Activated naive CD8-positive, alpha-beta T cell (primary cell): ENCODE results near the gene AMZ2.
A peak's percentile ranks its signal among the peaks of the same experiment; 100 is the strongest.
"Not testable (repeated sequence)": the region's sequence is repeated elsewhere in the genome, so short reads cannot be mapped to it uniquely, and the experiment has no call there.

Source experiments
- H3K27ac Mint-ChIP-seq: one replicate; pipeline ENCODE4 v1.8.0; 2021; ENCODE audit warnings: mixed read lengths
- H3K27me3 Mint-ChIP-seq: one replicate; pipeline ENCODE4 v1.8.0; 2021; ENCODE audit warnings: mixed read lengths
- H3K36me3 Mint-ChIP-seq: one replicate; pipeline ENCODE4 v1.8.0; 2021; ENCODE audit warnings: mixed read lengths
- H3K4me1 Mint-ChIP-seq: one replicate; pipeline ENCODE4 v1.8.0; 2021; ENCODE audit warnings: low read depth, mixed read lengths
- H3K4me3 Mint-ChIP-seq: one replicate; pipeline ENCODE4 v1.8.0; 2021; ENCODE audit warnings: mild to moderate bottlenecking, mixed read lengths
- H3K9me3 Mint-ChIP-seq: one replicate; pipeline ENCODE4 v1.8.0; 2021; ENCODE audit warnings: low read depth, mixed read lengths

Gene AMZ2

DNA sequence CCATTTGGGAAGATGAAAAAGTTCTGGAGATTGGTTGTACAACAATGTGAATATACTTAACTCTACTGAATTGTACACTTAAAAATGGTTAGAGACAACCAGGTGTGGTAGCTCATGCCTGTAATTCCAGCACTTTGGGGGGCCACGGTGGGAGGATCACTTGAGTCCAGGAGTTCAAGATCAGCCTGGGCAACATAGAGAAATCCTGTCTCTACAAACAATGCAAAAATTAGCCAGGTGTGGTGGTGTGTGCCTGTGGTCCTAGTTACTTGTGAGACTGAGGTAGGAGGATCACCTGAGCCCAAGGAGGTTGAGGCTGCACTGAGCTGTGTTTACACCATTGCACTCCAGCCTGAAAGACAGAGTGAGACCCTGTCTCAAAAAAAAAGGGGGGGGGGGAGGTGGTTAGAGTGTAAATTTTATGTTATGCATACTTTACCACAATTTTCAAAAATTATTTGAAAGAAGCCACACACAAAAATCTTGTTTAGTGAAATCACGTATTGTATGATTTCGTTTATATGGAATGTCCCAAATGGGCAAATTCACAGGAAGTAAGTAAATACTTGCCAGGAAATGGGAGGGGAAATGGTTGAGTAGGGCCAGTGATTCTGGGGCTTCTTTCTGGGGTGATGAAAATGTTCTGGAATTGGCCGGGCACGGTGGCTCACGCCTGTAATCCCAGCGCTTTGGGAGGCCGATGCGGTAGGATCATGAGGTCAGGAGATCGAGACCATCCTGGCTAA, 37.1 kb upstream of the AMZ2 start:
- H3K27me3 Mint-ChIP-seq, result no peaks in the 10 kb centered on the region
- H3K27ac Mint-ChIP-seq, result no peak overlapping the region
- peaks cover 35% of the 10 kb centered on the region for H3K4me1 Mint-ChIP-seq
- no peak overlapping the region for H3K4me3 Mint-ChIP-seq
- no peaks in the 10 kb centered on the region for H3K9me3 Mint-ChIP-seq
- peaks cover 10% of the 10 kb centered on the region for H3K36me3 Mint-ChIP-seq

DNA sequence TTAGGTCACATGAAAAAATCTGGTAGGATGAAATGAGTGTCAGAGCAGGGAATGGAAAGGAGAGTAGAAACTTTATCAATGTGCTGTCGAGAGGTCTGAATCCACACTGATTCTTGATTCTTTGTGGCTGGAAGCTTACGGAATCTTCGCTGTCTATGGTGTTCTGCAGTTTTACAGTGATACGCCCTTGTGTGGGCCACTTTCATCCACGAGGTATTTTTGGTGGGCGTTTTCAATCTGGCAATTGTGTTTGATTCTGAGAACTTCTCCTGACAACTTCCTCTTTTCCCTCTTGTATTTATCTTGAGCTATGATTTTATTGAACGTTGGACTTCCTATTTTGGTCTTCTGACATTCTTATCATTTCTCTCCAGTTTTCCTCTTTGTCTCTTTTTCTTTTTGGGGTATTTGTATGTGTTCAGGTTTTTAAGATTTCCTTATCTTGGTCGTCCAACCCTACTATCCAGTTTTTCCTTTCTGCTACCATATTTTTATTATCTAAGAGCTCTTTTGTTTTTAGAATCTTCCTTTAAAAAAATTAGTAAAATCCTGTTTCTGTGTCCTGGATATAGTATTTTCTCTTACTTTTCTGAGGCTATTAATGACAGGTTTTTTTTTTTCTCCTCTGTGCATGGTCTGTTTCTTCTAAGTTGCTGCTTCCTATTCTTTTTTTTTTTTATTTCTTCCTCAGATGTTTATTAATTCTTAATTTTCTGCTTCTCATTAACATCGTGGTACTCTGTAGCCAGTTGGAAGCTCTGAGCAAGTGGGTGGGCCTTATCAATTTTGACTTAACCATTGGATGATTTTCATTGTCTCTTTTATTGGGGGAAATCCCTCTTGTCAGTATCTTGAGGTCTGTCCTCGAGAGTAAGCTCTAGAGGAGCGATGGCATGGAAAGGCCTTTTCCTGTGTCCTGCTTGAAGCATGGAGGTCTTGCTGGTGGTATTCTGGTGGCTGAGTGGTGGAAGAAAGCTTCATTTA, 34.1 kb upstream of the AMZ2 start:
- Mint-ChIP-seq H3K27ac (peak overlapping the region; percentile 75), H3K4me1 (peaks cover 22% of the 10 kb centered on the region)
- H3K9me3 Mint-ChIP-seq, H3K36me3 Mint-ChIP-seq, H3K27me3 Mint-ChIP-seq, H3K4me3 Mint-ChIP-seq: not testable (repeated sequence)

DNA sequence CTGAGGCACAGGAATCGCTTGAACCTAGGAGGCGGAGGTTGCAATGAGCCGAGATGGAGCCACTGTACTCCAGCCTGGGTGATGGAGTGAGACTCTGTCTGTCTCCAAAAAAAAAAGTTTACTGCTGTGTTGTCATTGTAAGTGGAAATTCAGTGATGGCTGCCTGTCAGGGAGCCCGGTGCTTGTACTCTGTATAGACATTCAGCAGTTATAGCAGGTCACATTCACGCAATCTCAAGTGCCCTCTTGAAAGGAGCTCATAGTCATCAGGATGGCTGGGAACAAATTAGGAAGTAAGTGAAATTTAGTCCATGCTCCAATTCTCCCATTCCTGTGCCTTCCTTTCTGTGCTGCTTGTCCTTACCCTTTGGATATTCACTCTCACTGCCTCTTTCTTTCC, 32.4 kb upstream of the AMZ2 start:
- not testable (repeated sequence) for H3K4me3 Mint-ChIP-seq, H3K36me3 Mint-ChIP-seq, H3K27me3 Mint-ChIP-seq, H3K9me3 Mint-ChIP-seq, H3K27ac Mint-ChIP-seq
- peaks cover 20% of the 10 kb centered on the region for H3K4me1 Mint-ChIP-seq

DNA sequence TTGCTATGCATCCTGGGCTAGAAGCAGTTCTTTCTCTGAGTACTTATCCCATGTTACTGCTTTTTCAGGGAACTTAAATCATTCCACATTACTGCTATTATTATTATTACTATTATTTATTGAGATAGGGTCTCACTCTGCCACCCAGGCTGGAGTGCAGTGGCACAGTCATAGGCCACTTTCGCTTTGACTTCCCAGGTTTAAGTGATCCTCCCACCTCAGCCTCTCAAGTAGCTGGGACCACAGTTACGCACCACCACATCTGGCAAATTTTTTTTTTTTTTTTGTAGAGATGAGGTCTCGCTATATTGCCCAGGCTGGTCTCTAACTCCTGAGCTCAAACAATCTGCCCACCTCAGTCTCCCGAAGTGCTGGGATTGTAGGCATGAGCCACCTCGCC, 28.4 kb upstream of the AMZ2 start:
- H3K27me3 Mint-ChIP-seq, H3K36me3 Mint-ChIP-seq, H3K4me3 Mint-ChIP-seq, H3K4me1 Mint-ChIP-seq, H3K9me3 Mint-ChIP-seq, H3K27ac Mint-ChIP-seq: not testable (repeated sequence)

DNA sequence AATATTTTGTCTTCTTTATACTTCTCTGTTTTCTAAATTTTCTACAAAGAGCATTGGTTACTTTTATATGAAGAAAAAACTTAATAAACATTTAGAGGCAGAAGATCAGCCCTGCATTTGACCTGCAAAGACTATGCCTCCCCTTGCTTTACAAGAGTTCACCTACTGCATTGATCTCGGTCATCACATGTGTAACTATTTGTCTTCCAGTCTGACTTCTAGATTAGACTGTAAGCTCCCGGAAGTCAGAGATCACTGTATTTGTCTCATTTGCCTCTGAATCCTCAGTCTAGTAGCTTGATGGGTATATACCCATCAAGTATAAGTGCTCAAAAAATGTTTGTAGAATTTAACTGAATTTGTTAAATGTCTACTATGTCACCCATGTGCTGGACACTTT, 27.7 kb upstream of the AMZ2 start:
- not testable (repeated sequence) for H3K36me3 Mint-ChIP-seq, H3K27ac Mint-ChIP-seq, H3K4me3 Mint-ChIP-seq, H3K27me3 Mint-ChIP-seq, H3K4me1 Mint-ChIP-seq, H3K9me3 Mint-ChIP-seq

DNA sequence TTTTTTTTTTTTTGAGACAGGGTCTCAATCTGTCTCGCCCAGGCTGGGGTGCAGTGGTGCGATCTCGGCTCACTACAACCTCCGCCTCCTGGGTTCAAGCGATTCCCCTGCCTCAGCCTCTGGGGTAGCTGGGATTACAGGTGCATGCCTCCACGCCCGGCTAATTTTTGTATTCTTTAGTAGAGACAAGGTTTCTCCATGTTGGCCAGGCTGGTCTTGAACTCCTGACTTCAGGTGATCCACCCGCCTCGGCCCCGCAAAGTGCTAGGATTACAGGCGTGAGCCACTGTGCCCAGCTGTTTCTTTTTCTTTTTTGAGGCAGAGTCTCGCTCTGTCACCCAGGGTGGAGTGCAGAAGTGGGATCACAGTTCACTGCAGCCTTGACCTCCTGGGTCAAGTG, 27.1 kb upstream of the AMZ2 start:
- H3K9me3 Mint-ChIP-seq, H3K4me3 Mint-ChIP-seq, H3K4me1 Mint-ChIP-seq, H3K27ac Mint-ChIP-seq, H3K36me3 Mint-ChIP-seq, H3K27me3 Mint-ChIP-seq: not testable (repeated sequence)

DNA sequence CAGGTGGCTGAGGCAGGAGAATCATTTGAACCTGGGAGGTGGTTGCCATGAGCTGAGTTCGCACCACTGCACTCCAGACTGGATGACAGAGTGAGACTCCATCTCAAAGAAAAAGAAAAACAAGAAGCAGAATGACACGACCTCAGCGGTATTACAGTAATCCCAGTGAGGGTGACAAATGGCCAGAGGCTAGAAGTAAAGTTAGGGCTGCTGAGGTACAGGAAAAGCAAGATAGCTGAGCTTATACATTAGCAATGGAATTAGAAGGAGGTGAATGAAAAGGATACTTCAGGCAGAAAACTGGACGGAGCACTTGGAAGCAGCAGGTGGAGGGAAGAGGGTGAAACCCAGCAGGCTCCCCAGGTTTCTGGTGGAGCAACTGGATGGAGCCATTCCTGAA, 26.1 kb upstream of the AMZ2 start:
- Mint-ChIP-seq H3K27me3 (no peaks in the 10 kb centered on the region), H3K36me3 (no peaks in the 10 kb centered on the region), H3K4me1 (no peaks in the 10 kb centered on the region), H3K9me3 (no peaks in the 10 kb centered on the region), H3K27ac (peak overlapping the region; percentile 41), H3K4me3 (no peak overlapping the region)

DNA sequence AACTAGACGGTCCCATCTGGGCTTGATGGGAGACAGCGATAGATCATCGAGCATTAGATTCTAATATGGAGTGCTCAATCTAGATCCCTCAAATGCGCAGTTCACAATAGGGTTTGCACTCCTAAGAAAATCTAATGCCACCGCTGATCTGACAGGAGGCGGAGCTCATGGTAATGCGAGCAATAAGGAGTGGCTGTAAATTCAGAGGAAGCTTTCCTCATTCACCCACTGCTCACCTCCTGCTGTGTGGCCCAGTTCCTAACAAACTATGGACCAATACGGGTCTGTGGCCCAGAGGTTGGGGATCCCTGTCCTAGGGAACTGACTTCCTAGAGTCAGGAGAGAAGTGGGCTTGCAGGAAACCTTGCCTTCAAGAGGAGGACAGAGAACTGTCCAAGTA, 25.2 kb upstream of the AMZ2 start:
- no peak overlapping the region for H3K4me3 Mint-ChIP-seq
- no peaks in the 10 kb centered on the region for H3K4me1 Mint-ChIP-seq
- H3K9me3 Mint-ChIP-seq, result no peaks in the 10 kb centered on the region
- no peaks in the 10 kb centered on the region for H3K36me3 Mint-ChIP-seq
- H3K27ac Mint-ChIP-seq, result peak overlapping the region; percentile 4
- H3K27me3 Mint-ChIP-seq, result no peaks in the 10 kb centered on the region

DNA sequence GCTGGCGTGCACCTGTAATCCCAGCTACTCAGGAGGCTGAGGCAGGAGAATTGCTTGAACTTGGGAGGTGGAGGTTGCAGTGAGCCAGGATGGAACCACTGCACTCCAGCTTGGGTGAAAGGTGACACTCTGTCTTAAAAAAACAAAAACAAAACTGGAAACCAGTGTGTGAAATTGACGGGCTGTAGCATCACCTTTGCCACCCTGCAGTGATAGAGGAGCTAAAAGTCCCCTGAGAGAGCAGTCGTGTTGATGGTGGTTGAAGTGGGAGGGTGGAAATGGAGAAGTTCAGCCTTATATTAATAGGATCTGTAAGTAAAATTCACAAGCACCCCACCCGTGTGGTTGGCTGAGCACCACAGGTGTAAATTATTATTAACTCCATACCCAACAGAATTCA, 22.8 kb upstream of the AMZ2 start:
- H3K9me3 Mint-ChIP-seq, H3K27ac Mint-ChIP-seq, H3K4me3 Mint-ChIP-seq, H3K4me1 Mint-ChIP-seq, H3K36me3 Mint-ChIP-seq, H3K27me3 Mint-ChIP-seq: not testable (repeated sequence)

DNA sequence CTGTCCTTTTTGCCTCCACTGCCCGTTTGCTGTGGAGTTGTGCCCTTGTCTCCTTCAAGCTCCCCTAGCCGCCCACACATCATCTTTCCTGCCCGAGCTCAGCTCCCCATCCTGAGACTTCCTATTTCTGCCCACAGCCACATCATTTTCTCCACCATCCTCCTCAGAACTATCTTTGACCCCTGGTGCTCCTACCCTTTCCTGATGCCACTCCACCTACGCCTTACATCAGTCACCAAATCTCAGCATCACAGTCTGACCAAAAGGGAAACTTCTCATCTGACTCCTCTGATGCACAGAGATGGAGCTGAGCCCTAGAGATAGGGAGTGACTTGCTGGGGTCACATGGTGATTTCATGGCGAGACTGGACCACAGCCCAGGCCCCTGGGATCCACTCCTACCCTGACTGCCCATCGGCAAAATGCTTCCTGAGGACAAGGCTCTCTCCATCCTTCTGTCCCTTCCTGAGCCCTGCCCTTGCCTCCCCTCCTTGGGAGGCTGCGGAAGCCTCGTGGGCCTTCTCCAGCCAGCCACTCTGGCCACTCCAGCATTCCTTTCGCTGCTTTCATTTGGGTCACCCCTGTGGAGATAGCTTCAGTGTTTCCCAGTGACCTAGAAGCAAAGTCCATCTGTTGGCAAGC, 19.7 kb upstream of the AMZ2 start:
- H3K36me3 Mint-ChIP-seq, H3K9me3 Mint-ChIP-seq, H3K4me1 Mint-ChIP-seq, H3K27me3 Mint-ChIP-seq, H3K4me3 Mint-ChIP-seq: not testable (repeated sequence)
- H3K27ac Mint-ChIP-seq, result peak overlapping the region; percentile 58

DNA sequence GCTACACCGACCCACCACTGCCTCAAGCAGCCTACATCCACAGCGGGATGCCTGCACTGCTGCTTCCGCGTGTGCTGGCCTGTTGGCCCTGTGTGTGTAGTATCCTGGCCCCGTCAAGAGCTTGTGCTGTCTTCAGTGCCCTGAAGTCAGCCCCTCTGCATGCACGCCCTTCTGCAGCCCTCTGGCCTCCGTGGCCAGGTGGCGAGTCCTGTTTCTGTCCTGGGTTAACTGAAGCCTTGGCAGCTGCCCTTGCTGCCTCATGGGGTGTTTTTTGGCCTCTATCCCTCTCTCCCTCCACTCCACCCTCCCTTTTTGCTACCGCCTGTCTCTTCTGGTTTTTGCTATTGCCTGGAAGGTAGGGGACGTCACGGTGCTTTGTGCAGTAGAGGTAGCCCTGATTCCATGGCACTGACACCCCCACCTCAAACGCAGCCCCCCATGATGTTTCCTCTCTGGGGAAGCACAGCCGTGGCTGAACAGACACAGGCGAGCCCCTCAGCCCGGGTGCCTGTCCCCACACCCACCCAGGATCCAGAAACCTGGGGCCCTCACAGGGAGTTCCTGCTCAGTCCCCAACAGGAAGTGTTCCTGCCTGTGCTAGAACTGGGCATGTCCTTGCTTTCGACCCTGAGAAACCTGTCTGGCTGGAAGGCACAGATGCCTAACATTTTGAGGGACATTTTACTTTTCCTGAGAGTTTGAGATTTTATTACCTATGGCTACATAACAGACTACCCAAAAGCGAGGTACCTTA, 18.8 kb upstream of the AMZ2 start:
- Mint-ChIP-seq H3K4me1 (peaks cover 6% of the 10 kb centered on the region), H3K27ac (no peak overlapping the region), H3K4me3 (no peak overlapping the region), H3K27me3 (no peaks in the 10 kb centered on the region), H3K36me3 (peaks cover 2% of the 10 kb centered on the region), H3K9me3 (no peaks in the 10 kb centered on the region)

DNA sequence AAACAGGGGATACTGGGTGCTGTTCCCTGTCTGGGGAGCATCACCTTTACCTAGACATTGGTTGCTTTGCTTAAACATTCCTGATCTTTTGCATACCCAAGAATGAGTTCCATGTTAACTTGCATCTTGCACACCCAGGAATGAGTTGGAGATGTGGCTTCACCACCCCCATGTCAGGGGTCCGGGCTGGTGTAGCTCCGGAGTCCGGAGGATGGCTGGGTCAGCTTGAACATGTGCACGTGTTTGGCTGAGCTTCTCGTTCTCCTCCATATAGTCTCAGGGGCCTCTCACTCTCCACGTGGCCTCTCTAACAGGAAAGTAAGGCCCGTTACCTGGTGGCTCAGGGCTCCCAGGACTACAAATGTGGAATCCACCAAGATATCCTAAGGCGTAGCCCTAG, 18.2 kb upstream of the AMZ2 start:
- H3K36me3 Mint-ChIP-seq, result peaks cover 2% of the 10 kb centered on the region

DNA sequence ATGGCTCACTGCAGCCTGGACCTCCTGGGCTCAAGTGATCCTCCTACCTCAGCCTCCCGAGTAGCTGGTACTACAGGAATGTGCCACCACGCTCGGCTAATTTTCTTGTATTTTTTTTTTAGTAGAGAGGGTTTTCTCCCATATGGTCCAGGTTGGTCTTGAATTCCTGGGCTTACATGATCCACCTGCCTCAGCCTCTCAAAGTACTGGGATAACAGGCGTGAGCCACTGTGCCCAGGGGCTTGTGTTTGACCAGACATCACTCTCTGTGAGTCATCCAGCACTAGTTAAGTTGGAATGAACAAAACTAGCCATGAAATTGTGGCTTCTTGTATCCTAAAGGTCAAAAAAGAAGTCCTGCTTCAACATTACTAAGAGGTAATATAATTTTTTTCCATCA, 16.7 kb upstream of the AMZ2 start:
- H3K36me3 Mint-ChIP-seq, H3K27ac Mint-ChIP-seq, H3K4me3 Mint-ChIP-seq, H3K9me3 Mint-ChIP-seq, H3K27me3 Mint-ChIP-seq: not testable (repeated sequence)
- H3K4me1 Mint-ChIP-seq, result peaks cover 13% of the 10 kb centered on the region

More for the DNA sequence above, 18.2 kb upstream of the AMZ2 start:
- Mint-ChIP-seq H3K4me1 (peaks cover 6% of the 10 kb centered on the region), H3K27ac (no peak overlapping the region), H3K4me3 (no peak overlapping the region), H3K27me3 (no peaks in the 10 kb centered on the region), H3K9me3 (no peaks in the 10 kb centered on the region)

DNA sequence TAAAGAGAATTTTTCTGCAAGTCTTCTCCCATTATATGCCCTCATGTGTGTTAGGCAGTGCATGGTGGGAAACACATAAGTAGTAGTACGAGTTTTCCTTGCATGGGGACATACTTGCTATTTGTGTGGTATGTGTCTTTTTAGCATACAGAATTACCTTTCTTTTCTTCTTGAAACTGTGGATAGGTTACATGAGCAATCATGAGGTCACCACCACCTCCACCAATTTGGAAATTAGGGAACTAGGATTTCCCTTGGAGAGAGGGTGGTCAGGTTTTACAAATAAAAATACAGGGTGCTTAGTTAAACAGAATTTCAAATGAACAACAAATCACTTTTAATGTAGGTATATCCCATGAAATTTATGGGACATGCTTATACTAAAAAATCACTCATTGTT, 16.3 kb upstream of the AMZ2 start:
- H3K4me1 Mint-ChIP-seq, result peaks cover 13% of the 10 kb centered on the region
- H3K27me3 Mint-ChIP-seq, result no peaks in the 10 kb centered on the region
- H3K9me3 Mint-ChIP-seq, result no peaks in the 10 kb centered on the region
- no peak overlapping the region for H3K4me3 Mint-ChIP-seq
- H3K36me3 Mint-ChIP-seq, result peaks cover 2% of the 10 kb centered on the region
- H3K27ac Mint-ChIP-seq, result no peak overlapping the region

DNA sequence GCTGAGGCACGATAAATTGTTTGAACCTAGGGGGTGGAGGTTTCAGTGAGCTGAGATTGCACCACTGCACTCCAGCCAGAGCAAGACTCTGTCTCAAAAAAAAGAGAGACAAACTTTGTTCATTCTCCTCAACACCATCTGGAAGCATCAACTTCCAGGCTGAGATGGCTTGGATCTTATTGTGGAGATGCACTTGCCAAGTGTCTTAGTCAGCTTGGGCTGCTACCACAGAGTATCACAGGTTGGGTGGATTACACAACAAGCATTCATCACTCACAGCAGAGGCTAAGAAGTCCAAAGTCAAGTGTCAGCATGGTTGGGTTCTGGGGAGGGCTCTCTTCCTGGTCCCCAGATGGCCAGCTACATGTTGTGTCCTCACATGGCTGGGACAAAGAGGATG, 15.1 kb upstream of the AMZ2 start:
- not testable (repeated sequence) for H3K27ac Mint-ChIP-seq, H3K27me3 Mint-ChIP-seq, H3K9me3 Mint-ChIP-seq, H3K36me3 Mint-ChIP-seq, H3K4me3 Mint-ChIP-seq
- peaks cover 22% of the 10 kb centered on the region for H3K4me1 Mint-ChIP-seq
